B cell (primary cell): Measurements from ENCODE around the gene SELENOS.

Experiments
- CTCF ChIP-seq: fragments of 200-600 bp; IDR thresholded peaks from one replicate; pipeline ENCODE4 v1.8.0; 2022; ENCODE audit warnings: antibody characterized with exemption, mild to moderate bottlenecking
- EZH2 ChIP-seq: IDR thresholded peaks from 2 replicates; pipeline ENCODE4 v1.6.1; 2012; ENCODE audit warnings: borderline replicate concordance, low read depth, mild to moderate bottlenecking, moderate library complexity, low read length; ENCODE audit not compliant: insufficient read depth, poor library complexity, severe bottlenecking

GRCh38 chr15:101269479-101270223, 7.6 kb downstream of the SELENOS start:
- TF ChIP-seq CTCF: no peak
- TF ChIP-seq EZH2: no peak
